Caki2 (cell line): ENCODE measurements around the gene ODF2. TPM values are rescaled to one million over a fixed set of nuclear protein-coding genes. Genes with fewer than 3 reads are reported as not detected.
A peak's percentile ranks its signal among the peaks of the same experiment; 100 is the strongest.
"Not testable (repeated sequence)": the region's sequence is repeated elsewhere in the genome, so short reads cannot be mapped to it uniquely, and the experiment has no call there.

Source experiments
- DNase-seq: peaks from one replicate; pipeline ENCODE4 v3.0.0-alpha.2; 2015; ENCODE audit warnings: low read depth
- in situ Hi-C: cut with HindIII; loops from 2 replicates; pipeline ENCODE4 v1.10.0; 2016; ENCODE audit warnings: low sequenced_read_pairs, low pct_unique_long_range_greater_than_20kb, mixed read lengths
- total RNA-seq: library from RNA; depleted of rRNA; stranded (reverse); fragments of >200 nt; shearing (Covaris generic); gene quantifications from 2 replicates; pipeline ENCODE4 v1.2.3, GENCODE V29; 2014; ENCODE audit warnings: low replicate concordance

The ODF2 gene
- total RNA-seq, 1 experiment from 2014 or later, result 32.1 TPM

GRCh38 chr9:128503870-128504269, 48.1 kb downstream of the ODF2 start:
- no peak for DNase-seq
- in situ Hi-C loops, result no loop called here

- peak; percentile 81 for DNase-seq
- in situ Hi-C loops, result no loop called here
Measured at GRCh38 chr9:128504485-128505413, 48.9 kb downstream of the ODF2 start, which contains the start of gene GLE1. Gene GLE1, plus strand, starts transcription at chr9:128504719. Its CDS starts 87 bp downstream, at chr9:128504806.

GRCh38 chr9:128505414-128505765, 49.6 kb downstream of the ODF2 start:
- DNase-seq, result no peak
- in situ Hi-C loops, result no loop called here

- DNase-seq, in situ Hi-C loops: not testable (repeated sequence)
Measured at GRCh38 chr9:128505906-128506305, 50.1 kb downstream of the ODF2 start.

GRCh38 chr9:128512820-128513219, 57.0 kb downstream of the ODF2 start:
- no peak for DNase-seq
- in situ Hi-C loops, result no loop called here

GRCh38 chr9:128521956-128522355, 66.2 kb downstream of the ODF2 start:
- no peak for DNase-seq
- in situ Hi-C loops, result no loop called here

- in situ Hi-C loops, result no loop called here
- DNase-seq, result no peak
Measured at GRCh38 chr9:128523199-128523925, 67.6 kb downstream of the ODF2 start.

GRCh38 chr9:128526720-128527119, 70.9 kb downstream of the ODF2 start:
- in situ Hi-C loops, result no loop called here
- no peak for DNase-seq

- DNase-seq, result no peak
- in situ Hi-C loops, result no loop called here
Measured at GRCh38 chr9:128528445-128529160, 72.8 kb downstream of the ODF2 start.

GRCh38 chr9:128529191-128529590, 73.4 kb downstream of the ODF2 start:
- in situ Hi-C loops, result no loop called here

GRCh38 chr9:128532581-128532980, 76.8 kb downstream of the ODF2 start:
- DNase-seq, result no peak
- in situ Hi-C loops, result no loop called here

More at GRCh38 chr9:128529191-128529590, 73.4 kb downstream of the ODF2 start:
- no peak for DNase-seq

GRCh38 chr9:128540634-128541360, 85.0 kb downstream of the ODF2 start:
- DNase-seq, result no peak
- in situ Hi-C loops, result no loop called here

GRCh38 chr9:128546504-128546903, 90.7 kb downstream of the ODF2 start:
- DNase-seq, result no peak
- in situ Hi-C loops, result no loop called here

- in situ Hi-C loops, result no loop called here
- DNase-seq, result no peak
Measured at GRCh38 chr9:128548876-128549275, 93.1 kb downstream of the ODF2 start.

GRCh38 chr9:128550226-128550625, 94.4 kb downstream of the ODF2 start:
- in situ Hi-C loops, result no loop called here
- DNase-seq, result no peak
